Caco-2 (cell line): ENCODE measurements around the gene SFXN3. TPM values are rescaled to one million over a fixed set of nuclear protein-coding genes. Genes with fewer than 3 reads are reported as not detected.

Experiments
- BruUV-seq: library from RNA; stranded (reverse); fragments of 400-500 nt; replicated peaks from 2 replicates; lab custom pipeline; 2021; lab: Mats Ljungman, UMichigan
- CTCF ChIA-PET: fragments of 300-600 bp; sonication (Branson Sonifier 250); formaldehyde crosslinking; loops from one replicate; lab custom pipeline; 2022; ENCODE audit warnings: antibody characterized with exemption; lab: Charles Lee
- POLR2A ChIA-PET: fragments of 300-600 bp; sonication (Branson Sonifier 250); formaldehyde crosslinking; loops from one replicate; lab custom pipeline; 2022; ENCODE audit warnings: antibody characterized with exemption; lab: Charles Lee
- DNase-seq, 2 experiments: peaks; one replicate each; pipeline versions ENCODE4 v3.0.0 to v3.0.0-alpha.2; 2020 to 2022
- H3K27me3 ChIP-seq: replicated peaks from 2 replicates; pipeline ENCODE4 v1.6.0; 2011; ENCODE audit warnings: low read length; ENCODE audit not compliant: control insufficient read depth, insufficient read depth
- H3K36me3 ChIP-seq: 2 replicates; pipeline ENCODE4 v1.5.1; 2011; ENCODE audit warnings: low read length; ENCODE audit not compliant: control insufficient read depth, insufficient read depth
- H3K4me1 ChIP-seq: fragments of 250-450 bp; sonication (Bioruptor Pico); 2 replicates; pipeline ENCODE4 v1.5.1; 2020; ENCODE audit warnings: mild to moderate bottlenecking
- H3K4me3 ChIP-seq: 2 replicates; pipeline ENCODE4 v1.5.1; 2011; ENCODE audit warnings: low read depth, mild to moderate bottlenecking, control low read depth, low read length
- H3K9me3 ChIP-seq: fragments of 250-450 bp; sonication (Bioruptor Pico); 2 replicates; pipeline ENCODE4 v1.5.1; 2020; ENCODE audit warnings: mild to moderate bottlenecking, moderate library complexity
- H3K27ac Mint-ChIP-seq: one replicate; pipeline ENCODE4 v1.8.0; 2022; ENCODE audit warnings: mixed read lengths; ENCODE audit not compliant: unreplicated experiment
- H3K27me3 Mint-ChIP-seq: one replicate; pipeline ENCODE4 v1.8.0; 2022; ENCODE audit warnings: mixed read lengths; ENCODE audit not compliant: insufficient read depth, unreplicated experiment
- H3K36me3 Mint-ChIP-seq: one replicate; pipeline ENCODE4 v1.8.0; 2022; ENCODE audit warnings: mild to moderate bottlenecking, mixed read lengths; ENCODE audit not compliant: insufficient read depth, unreplicated experiment
- H3K4me1 Mint-ChIP-seq: one replicate; pipeline ENCODE4 v1.8.0; 2022; ENCODE audit warnings: low read depth, mixed read lengths; ENCODE audit not compliant: unreplicated experiment
- H3K4me3 Mint-ChIP-seq: one replicate; pipeline ENCODE4 v1.8.0; 2022; ENCODE audit warnings: mild to moderate bottlenecking, moderate library complexity, mixed read lengths; ENCODE audit not compliant: unreplicated experiment
- H3K9me3 Mint-ChIP-seq: one replicate; pipeline ENCODE4 v1.8.0; 2022; ENCODE audit warnings: mixed read lengths; ENCODE audit not compliant: unreplicated experiment
- CTCF ChIP-seq, 2 experiments: fragments of 200-600 bp in 1 of 2; IDR thresholded peaks; 1 replicate in 1 of 2; 2 replicates in 1 of 2; pipeline versions ENCODE4 v1.5.1 to v1.8.0; 2011 to 2022; ENCODE audit warnings: antibody characterized with exemption in 1 of 2, control low read depth in 1 of 2, inconsistent platforms in 1 of 2, low read depth in 1 of 2, low read length in 1 of 2, mild to moderate bottlenecking in 1 of 2, moderate library complexity in 1 of 2; ENCODE audit not compliant: insufficient read depth in 1 of 2, severe bottlenecking in 1 of 2, unreplicated experiment in 1 of 2
- intact Hi-C: fragments of 100-400 bp; cut with micrococcal nuclease; formaldehyde crosslinking; loops from one replicate; pipeline ENCODE4 v1.10.0; 2022; ENCODE audit not compliant: unreplicated experiment
- total RNA-seq: library from RNA; stranded (reverse); gene quantifications from 2 replicates; pipeline ENCODE4 v1.2.3, GENCODE V29; 2022

SFXN3 gene
- total RNA-seq, 1 experiment from 2014 or later = 23.4 TPM

GRCh38 chr10:101085846-101086245 lies 54.8 kb downstream of the SFXN3 start:
- Mint-ChIP-seq H3K4me3 (no peak overlapping the region), H3K9me3 (no peaks in the 10 kb centered on the region), H3K4me1 (peaks cover 8% of the 10 kb centered on the region), H3K27me3 (peaks cover 8% of the 10 kb centered on the region), H3K36me3 (no peaks in the 10 kb centered on the region), H3K27ac (no peak overlapping the region)
- no peaks in the 10 kb centered on the region; the same call in 1 of the 2 replicates for H3K27me3 ChIP-seq
- no peak for TF ChIP-seq CTCF (IDR thresholded peaks at IDR 0.05; ENCODE audit: insufficient read depth in 1 of 2, low read depth in 1 of 2, low read length in 1 of 2, severe bottlenecking in 1 of 2, unreplicated experiment in 1 of 2)
- intact Hi-C loops = no loop called here
- BruUV-seq = no TSS peak
- H3K36me3 ChIP-seq = no peaks in the 10 kb centered on the region
- POLR2A ChIA-PET = no interaction called here
- CTCF ChIA-PET = interaction anchor here (2.4 to 3.3 kb wide), 2 partner anchors 10 to 56 kb away, joined by 10 to 13 read pairs; no protein-coding TSS in a partner anchor
- no peak overlapping the region for H3K4me3 ChIP-seq
- DNase-seq = no peak
- no peaks in the 10 kb centered on the region for H3K4me1 ChIP-seq
- no peaks in the 10 kb centered on the region for H3K9me3 ChIP-seq

- Mint-ChIP-seq H3K4me1 (peaks cover 23% of the 10 kb centered on the region), H3K36me3 (no peaks in the 10 kb centered on the region), H3K27me3 (peaks cover 6% of the 10 kb centered on the region), H3K27ac (no peak overlapping the region), H3K9me3 (no peaks in the 10 kb centered on the region), H3K4me3 (no peak overlapping the region)
- Histone ChIP-seq H3K27me3 (no peaks in the 10 kb centered on the region; the same call in 1 of the 2 replicates), H3K4me3 (no peak overlapping the region), H3K4me1 (peaks cover 6% of the 10 kb centered on the region), H3K36me3 (no peaks in the 10 kb centered on the region), H3K9me3 (no peaks in the 10 kb centered on the region)
- CTCF ChIA-PET = no interaction called here
- POLR2A ChIA-PET = no interaction called here
- no TSS peak for BruUV-seq
- no peak for TF ChIP-seq CTCF (IDR thresholded peaks at IDR 0.05; ENCODE audit: insufficient read depth in 1 of 2, low read depth in 1 of 2, low read length in 1 of 2, severe bottlenecking in 1 of 2, unreplicated experiment in 1 of 2)
- intact Hi-C loops = no loop called here
- no peak for DNase-seq
These were observed 56.3 kb downstream of the SFXN3 start for GRCh38 chr10:101087376-101087775.

GRCh38 chr10:101087965-101088364 lies 56.9 kb downstream of the SFXN3 start:
- H3K27me3 ChIP-seq = no peaks in the 10 kb centered on the region; the same call in 1 of the 2 replicates
- CTCF ChIA-PET = no interaction called here
- POLR2A ChIA-PET = no interaction called here

More at GRCh38 chr10:101087965-101088364, 56.9 kb downstream of the SFXN3 start:
- intact Hi-C loops = no loop called here
- Mint-ChIP-seq H3K9me3 (no peaks in the 10 kb centered on the region), H3K36me3 (no peaks in the 10 kb centered on the region), H3K4me3 (no peak overlapping the region), H3K27me3 (peaks cover 6% of the 10 kb centered on the region), H3K4me1 (peaks cover 29% of the 10 kb centered on the region), H3K27ac (no peak overlapping the region)
- Histone ChIP-seq H3K4me3 (no peak overlapping the region), H3K9me3 (no peaks in the 10 kb centered on the region), H3K36me3 (no peaks in the 10 kb centered on the region), H3K4me1 (peaks cover 12% of the 10 kb centered on the region)
- DNase-seq = no peak
- no TSS peak for BruUV-seq
- TF ChIP-seq CTCF (IDR thresholded peaks at IDR 0.05; ENCODE audit: insufficient read depth in 1 of 2, low read depth in 1 of 2, low read length in 1 of 2, severe bottlenecking in 1 of 2, unreplicated experiment in 1 of 2) = no peak
